LNCaP clone FGC (cell line): ENCODE data around the gene PTN.

Experiments
- DNase-seq: peaks from one replicate; pipeline ENCODE4 v3.0.0-alpha.2; 2011; ENCODE audit warnings: low read depth
- H3K4me3 ChIP-seq: 2 replicates; pipeline ENCODE4 v1.5.1; 2011; ENCODE audit warnings: mild to moderate bottlenecking, low read depth, low read length, control low read depth
- CTCF ChIP-seq: IDR thresholded peaks from 2 replicates; pipeline ENCODE4 v1.5.1; 2012; ENCODE audit warnings: mild to moderate bottlenecking; ENCODE audit not compliant: control insufficient read depth, insufficient read depth; ENCODE audit errors: extremely low read depth

PTN gene

GRCh38 chr7:137342828-137343261, 688 bp downstream of the PTN start:
- no peak for TF ChIP-seq CTCF
- DNase-seq: no peak
- no peak overlapping the region for H3K4me3 ChIP-seq

GRCh38 chr7:137342265-137342664, 1.3 kb downstream of the PTN start:
- no peak for DNase-seq
- no peak for TF ChIP-seq CTCF
- no peak overlapping the region for H3K4me3 ChIP-seq

- H3K4me3 ChIP-seq: no peak overlapping the region
- TF ChIP-seq CTCF: peak; percentile 49
- DNase-seq: no peak
Observed at GRCh38 chr7:137337902-137338301, 5.6 kb downstream of the PTN start.

GRCh38 chr7:137335814-137336213, 7.7 kb downstream of the PTN start:
- no peak for DNase-seq
- TF ChIP-seq CTCF: no peak
- no peak overlapping the region for H3K4me3 ChIP-seq

- H3K4me3 ChIP-seq: no peak overlapping the region
- no peak for TF ChIP-seq CTCF
- DNase-seq: peak; percentile 32
Observed at GRCh38 chr7:137331378-137331777, 12.2 kb downstream of the PTN start.

- H3K4me3 ChIP-seq: no peak overlapping the region
- TF ChIP-seq CTCF: no peak
- no peak for DNase-seq
Observed at GRCh38 chr7:137329411-137329810, 14.1 kb downstream of the PTN start.

GRCh38 chr7:137328373-137329120, 15.0 kb downstream of the PTN start:
- no peak overlapping the region for H3K4me3 ChIP-seq
- TF ChIP-seq CTCF: no peak
- DNase-seq: no peak
